DOHH2 (cell line): ENCODE data around the gene CXCL16.

Source experiments
- EZH2phosphoT487 ChIP-seq: fragments of 200-600 bp; sonication (generic); IDR thresholded peaks from 2 replicates; pipeline ENCODE4 v1.6.1; 2017; ENCODE audit warnings: borderline replicate concordance, mild to moderate bottlenecking, antibody characterized with exemption, low read length, moderate library complexity, mixed read lengths
- TF ChIP-seq, protein P1 (sequence below): fragments of 200-600 bp; sonication (generic); IDR thresholded peaks from one replicate; pipeline ENCODE4 v1.5.1; 2014; ENCODE audit warnings: antibody characterized with exemption, mild to moderate bottlenecking, low read depth, low read length; ENCODE audit not compliant: poor library complexity, severe bottlenecking

DNA sequence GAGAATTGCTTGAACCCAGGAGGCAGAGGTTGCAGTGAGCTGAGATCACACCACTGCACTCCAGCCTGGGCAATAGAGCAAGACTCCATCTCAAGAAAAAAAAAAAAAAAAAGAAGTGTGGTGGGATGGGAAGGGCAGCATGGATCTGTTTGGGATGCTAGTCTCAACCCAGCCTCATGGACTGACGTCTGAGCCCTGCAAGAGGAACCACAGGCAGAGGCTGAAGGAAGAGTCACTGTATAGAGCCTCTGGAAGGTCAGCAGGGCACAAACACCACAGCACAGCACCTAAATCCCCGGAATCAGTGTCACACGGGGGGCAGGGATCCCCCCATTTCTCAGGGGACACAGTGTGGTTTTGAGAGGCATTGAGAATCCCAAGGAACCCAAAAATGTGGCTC lies 10.9 kb upstream of the CXCL16 start:
- TF ChIP-seq, protein P1, sequence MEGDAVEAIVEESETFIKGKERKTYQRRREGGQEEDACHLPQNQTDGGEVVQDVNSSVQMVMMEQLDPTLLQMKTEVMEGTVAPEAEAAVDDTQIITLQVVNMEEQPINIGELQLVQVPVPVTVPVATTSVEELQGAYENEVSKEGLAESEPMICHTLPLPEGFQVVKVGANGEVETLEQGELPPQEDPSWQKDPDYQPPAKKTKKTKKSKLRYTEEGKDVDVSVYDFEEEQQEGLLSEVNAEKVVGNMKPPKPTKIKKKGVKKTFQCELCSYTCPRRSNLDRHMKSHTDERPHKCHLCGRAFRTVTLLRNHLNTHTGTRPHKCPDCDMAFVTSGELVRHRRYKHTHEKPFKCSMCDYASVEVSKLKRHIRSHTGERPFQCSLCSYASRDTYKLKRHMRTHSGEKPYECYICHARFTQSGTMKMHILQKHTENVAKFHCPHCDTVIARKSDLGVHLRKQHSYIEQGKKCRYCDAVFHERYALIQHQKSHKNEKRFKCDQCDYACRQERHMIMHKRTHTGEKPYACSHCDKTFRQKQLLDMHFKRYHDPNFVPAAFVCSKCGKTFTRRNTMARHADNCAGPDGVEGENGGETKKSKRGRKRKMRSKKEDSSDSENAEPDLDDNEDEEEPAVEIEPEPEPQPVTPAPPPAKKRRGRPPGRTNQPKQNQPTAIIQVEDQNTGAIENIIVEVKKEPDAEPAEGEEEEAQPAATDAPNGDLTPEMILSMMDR = no peak
- TF ChIP-seq EZH2phosphoT487 = no peak
